HEK293T (cell line): ENCODE measurements around the gene ESD.

Experiments used
- CTCF ChIA-PET: fragments of 350-600 bp; formaldehyde crosslinking; extraction: SDS; loops from one replicate; lab custom pipeline; 2021; ENCODE audit warnings: antibody characterized with exemption, inconsistent platforms; lab: Yijun Ruan, JAX
- POLR2A ChIA-PET: fragments of 350-600 bp; formaldehyde crosslinking; extraction: SDS; loops from one replicate; lab custom pipeline; 2020; ENCODE audit warnings: antibody characterized with exemption, inconsistent platforms; lab: Yijun Ruan, JAX
- DNase-seq: peaks from one replicate; pipeline ENCODE4 v3.0.0; 2012; ENCODE audit warnings: mixed read lengths; ENCODE audit errors: extremely low spot score
- ARNT ChIP-seq: fragments of 450-650 bp; IDR thresholded peaks from 2 replicates; pipeline ENCODE4 v1.6.1; 2017; ENCODE audit warnings: mild to moderate bottlenecking
- BHLHE40 ChIP-seq: fragments of 450-650 bp; IDR thresholded peaks from 2 replicates; pipeline ENCODE4 v1.6.1; 2016; ENCODE audit warnings: mild to moderate bottlenecking, moderate library complexity, borderline replicate concordance
- CTBP1 ChIP-seq: fragments of 450-650 bp; IDR thresholded peaks from 2 replicates; pipeline ENCODE4 v1.6.1; 2016; ENCODE audit warnings: borderline replicate concordance
- ELF4 ChIP-seq: fragments of 450-650 bp; IDR thresholded peaks from 2 replicates; pipeline ENCODE4 v1.6.1; 2017; ENCODE audit warnings: antibody characterized with exemption
- FOXA1 ChIP-seq: fragments of 450-650 bp; IDR thresholded peaks from 2 replicates; pipeline ENCODE4 v1.6.1; 2016; ENCODE audit warnings: mild to moderate bottlenecking
- FOXK2 ChIP-seq: fragments of 450-650 bp; IDR thresholded peaks from 2 replicates; pipeline ENCODE4 v1.6.1; 2016; ENCODE audit warnings: mild to moderate bottlenecking
- FOXM1 ChIP-seq: fragments of 450-650 bp; IDR thresholded peaks from 2 replicates; pipeline ENCODE4 v1.6.1; 2017; ENCODE audit warnings: mild to moderate bottlenecking, borderline replicate concordance
- HDGF ChIP-seq: fragments of 450-650 bp; IDR thresholded peaks from 2 replicates; pipeline ENCODE4 v1.6.1; 2017; ENCODE audit warnings: antibody characterized with exemption, borderline replicate concordance
- L3MBTL2 ChIP-seq: fragments of 450-650 bp; conservative IDR thresholded peaks from 2 replicates; pipeline ENCODE4 v1.6.1; 2016; ENCODE audit warnings: mild to moderate bottlenecking
- LEF1 ChIP-seq: fragments of 450-650 bp; IDR thresholded peaks from 2 replicates; pipeline ENCODE4 v1.6.1; 2017; ENCODE audit warnings: mild to moderate bottlenecking, borderline replicate concordance
- NFRKB ChIP-seq: fragments of 450-650 bp; IDR thresholded peaks from 2 replicates; pipeline ENCODE4 v1.6.1; 2016; ENCODE audit warnings: mild to moderate bottlenecking, moderate library complexity
- SP1 ChIP-seq: fragments of 450-650 bp; IDR thresholded peaks from 2 replicates; pipeline ENCODE4 v1.6.1; 2017
- SUZ12 ChIP-seq: fragments of 450-650 bp; IDR thresholded peaks from 2 replicates; pipeline ENCODE4 v1.6.1; 2016; ENCODE audit warnings: mild to moderate bottlenecking
- TARDBP ChIP-seq: fragments of 450-650 bp; IDR thresholded peaks from 2 replicates; pipeline ENCODE4 v1.6.1; 2016
- ZNF384 ChIP-seq: fragments of 450-650 bp; IDR thresholded peaks from 2 replicates; pipeline ENCODE4 v1.6.1; 2016
- TF ChIP-seq, protein P1 (sequence below): fragments of 450-650 bp; IDR thresholded peaks from 2 replicates; pipeline ENCODE4 v1.6.1; 2016

Gene ESD

DNA sequence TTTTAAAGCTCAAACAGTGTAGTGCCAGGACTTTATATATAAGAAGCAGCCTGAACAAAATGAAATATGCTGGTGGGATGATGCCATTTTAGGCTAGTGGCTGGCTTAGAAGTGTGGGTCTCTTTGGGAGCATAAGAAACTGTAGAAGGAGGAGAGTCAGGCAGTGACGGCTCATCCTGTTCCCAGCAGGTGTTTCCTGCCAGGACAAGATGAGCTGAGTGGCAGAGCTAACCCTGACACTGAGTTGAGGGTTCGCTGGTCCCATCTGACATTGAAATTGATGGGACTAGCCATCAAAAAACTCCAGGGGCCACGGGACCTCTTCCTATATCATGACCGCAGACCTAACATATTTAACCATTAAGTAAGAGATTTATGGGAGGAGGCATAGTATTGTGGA, 51.3 kb downstream of the ESD start:
- no peak for DNase-seq
- ChIA-PET CTCF (no interaction called here), POLR2A (no interaction called here)
- TF ChIP-seq SUZ12 = no peak
- no peak for TF ChIP-seq HDGF
- TF ChIP-seq, protein P1, sequence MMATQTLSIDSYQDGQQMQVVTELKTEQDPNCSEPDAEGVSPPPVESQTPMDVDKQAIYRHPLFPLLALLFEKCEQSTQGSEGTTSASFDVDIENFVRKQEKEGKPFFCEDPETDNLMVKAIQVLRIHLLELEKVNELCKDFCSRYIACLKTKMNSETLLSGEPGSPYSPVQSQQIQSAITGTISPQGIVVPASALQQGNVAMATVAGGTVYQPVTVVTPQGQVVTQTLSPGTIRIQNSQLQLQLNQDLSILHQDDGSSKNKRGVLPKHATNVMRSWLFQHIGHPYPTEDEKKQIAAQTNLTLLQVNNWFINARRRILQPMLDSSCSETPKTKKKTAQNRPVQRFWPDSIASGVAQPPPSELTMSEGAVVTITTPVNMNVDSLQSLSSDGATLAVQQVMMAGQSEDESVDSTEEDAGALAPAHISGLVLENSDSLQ = no peak
- no peak for TF ChIP-seq L3MBTL2
- no peak for TF ChIP-seq ARNT
- no peak for TF ChIP-seq FOXK2
- no peak for TF ChIP-seq NFRKB
- no peak for TF ChIP-seq SP1
- TF ChIP-seq ELF4 = no peak
- TF ChIP-seq BHLHE40 = no peak
- no peak for TF ChIP-seq CTBP1
- TF ChIP-seq FOXM1 = no peak
- TF ChIP-seq LEF1 = no peak

DNA sequence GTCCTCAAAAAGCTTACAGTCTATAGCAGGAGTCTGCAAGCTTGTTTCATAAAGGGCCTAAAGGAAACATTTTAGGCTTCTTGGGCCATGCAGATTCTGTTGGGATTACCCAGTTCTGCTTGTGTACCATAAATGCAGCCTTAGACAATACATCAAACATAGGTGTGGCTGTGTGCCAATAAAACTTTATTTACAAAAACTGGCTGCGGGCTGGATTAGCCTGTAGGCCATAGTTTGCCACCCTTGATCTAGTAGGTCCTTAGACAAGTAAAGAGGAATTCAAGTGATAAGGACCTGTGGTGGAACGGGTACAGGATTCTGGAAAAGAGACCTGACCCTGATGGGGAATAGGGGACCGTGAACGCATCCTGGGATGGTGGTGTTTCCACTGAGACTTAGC, 51.9 kb downstream of the ESD start:
- TF ChIP-seq LEF1 = no peak
- no peak for TF ChIP-seq SUZ12
- TF ChIP-seq L3MBTL2 = no peak
- TF ChIP-seq FOXA1 = no peak
- TF ChIP-seq, protein P1 = no peak
- no peak for TF ChIP-seq ARNT
- no peak for TF ChIP-seq ZNF384
- no peak for TF ChIP-seq FOXK2
- no peak for TF ChIP-seq TARDBP
- no peak for TF ChIP-seq HDGF
- no peak for TF ChIP-seq SP1
- TF ChIP-seq CTBP1 = no peak
- TF ChIP-seq FOXM1 = no peak
- POLR2A ChIA-PET = no interaction called here
- CTCF ChIA-PET = no interaction called here

DNA sequence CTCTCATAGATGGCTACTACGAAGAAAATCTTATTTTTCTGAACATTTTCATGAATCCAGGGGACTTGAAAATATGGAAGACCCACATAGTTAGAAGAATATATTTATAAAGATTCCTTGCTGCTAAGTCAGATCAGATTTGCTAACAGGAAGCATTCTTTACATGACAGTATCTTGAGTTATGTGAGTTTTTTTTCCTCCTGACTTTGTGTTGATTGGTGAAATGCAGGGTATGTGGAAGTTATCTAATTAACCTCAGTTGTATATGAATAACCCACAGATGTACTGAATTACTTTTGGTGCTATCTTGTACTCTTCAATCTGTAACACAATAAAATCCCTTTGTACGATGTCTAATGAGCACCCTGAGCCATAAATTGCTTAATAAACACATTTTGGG, 53.8 kb downstream of the ESD start:
- ChIA-PET POLR2A (no interaction called here), CTCF (no interaction called here)
- DNase-seq = no peak
- TF ChIP-seq L3MBTL2 (no peak), SP1 (no peak), FOXM1 (no peak), LEF1 (no peak), ARNT (no peak), NFRKB (no peak), FOXK2 (no peak), ZNF384 (no peak), FOXA1 (no peak), HDGF (no peak), ELF4 (no peak), BHLHE40 (no peak), CTBP1 (no peak), SUZ12 (no peak)

More for the DNA sequence above, 51.9 kb downstream of the ESD start:
- no peak for DNase-seq

DNA sequence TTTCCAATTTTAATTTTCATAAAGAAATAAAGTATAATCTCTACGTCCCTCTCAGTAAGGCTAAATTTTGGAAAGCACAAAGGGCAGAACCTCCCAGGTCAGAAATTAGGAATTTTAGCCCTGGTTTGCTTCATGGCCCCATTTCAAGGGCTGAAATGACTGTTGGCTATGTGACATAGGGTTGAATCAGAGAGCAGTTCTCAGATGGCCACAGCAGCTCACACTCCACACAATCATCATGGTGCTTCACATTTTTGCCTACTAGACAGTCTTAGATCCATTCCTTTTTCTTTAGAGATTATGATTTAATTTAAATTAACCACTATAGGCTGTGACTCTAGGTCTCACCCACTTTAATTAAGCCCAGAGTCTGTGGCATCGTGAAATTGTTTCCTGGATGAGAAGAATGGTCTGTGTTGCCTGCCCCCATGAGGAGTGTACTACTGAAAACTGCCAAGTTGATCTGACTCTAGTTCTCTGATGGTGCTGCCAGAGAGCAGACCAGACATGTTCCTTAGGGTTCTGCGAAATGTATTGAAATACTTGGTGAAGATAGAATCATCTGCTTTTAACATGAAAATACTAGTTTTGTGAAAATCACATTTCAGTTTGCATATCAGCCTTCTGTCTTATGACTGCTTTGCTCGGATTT, 57.4 kb downstream of the ESD start:
- POLR2A ChIA-PET = no interaction called here
- CTCF ChIA-PET = no interaction called here
- DNase-seq = no peak
- TF ChIP-seq LEF1 (no peak), ELF4 (no peak), FOXM1 (no peak), SP1 (no peak), NFRKB (no peak), BHLHE40 (no peak), HDGF (no peak), ZNF384 (no peak), L3MBTL2 (no peak), TARDBP (no peak), FOXA1 (no peak), FOXK2 (no peak)

DNA sequence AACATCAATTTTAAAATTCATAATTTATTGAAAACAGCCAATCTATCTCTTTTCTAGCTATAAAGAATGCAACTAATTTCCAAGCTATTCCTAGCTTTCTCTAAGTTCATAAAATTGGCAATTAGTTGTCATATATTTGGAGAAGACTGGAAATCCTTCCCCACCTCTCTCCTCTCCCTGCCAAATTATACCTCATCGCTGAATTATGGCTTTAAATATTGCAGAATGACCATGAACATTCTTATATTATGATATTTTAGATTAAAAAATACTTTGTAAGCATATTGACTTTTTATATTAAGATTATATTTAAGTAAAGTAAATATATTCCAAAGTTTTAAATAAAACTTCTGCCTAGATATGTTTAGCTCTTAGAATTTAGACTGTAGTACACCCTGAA, 58.2 kb downstream of the ESD start:
- CTCF ChIA-PET = no interaction called here
- TF ChIP-seq ELF4 = no peak
- TF ChIP-seq NFRKB = no peak
- TF ChIP-seq CTBP1 = no peak
- no peak for TF ChIP-seq TARDBP
- no peak for TF ChIP-seq SUZ12
- TF ChIP-seq ARNT = no peak
- TF ChIP-seq L3MBTL2 = no peak
- no peak for TF ChIP-seq LEF1
- no peak for TF ChIP-seq BHLHE40
- no peak for TF ChIP-seq HDGF
- TF ChIP-seq ZNF384 = no peak
- TF ChIP-seq, protein P1 = no peak
- no peak for TF ChIP-seq FOXK2
- TF ChIP-seq FOXA1 = no peak
- TF ChIP-seq SP1 = no peak
- no peak for TF ChIP-seq FOXM1
- POLR2A ChIA-PET = no interaction called here
- DNase-seq = no peak

DNA sequence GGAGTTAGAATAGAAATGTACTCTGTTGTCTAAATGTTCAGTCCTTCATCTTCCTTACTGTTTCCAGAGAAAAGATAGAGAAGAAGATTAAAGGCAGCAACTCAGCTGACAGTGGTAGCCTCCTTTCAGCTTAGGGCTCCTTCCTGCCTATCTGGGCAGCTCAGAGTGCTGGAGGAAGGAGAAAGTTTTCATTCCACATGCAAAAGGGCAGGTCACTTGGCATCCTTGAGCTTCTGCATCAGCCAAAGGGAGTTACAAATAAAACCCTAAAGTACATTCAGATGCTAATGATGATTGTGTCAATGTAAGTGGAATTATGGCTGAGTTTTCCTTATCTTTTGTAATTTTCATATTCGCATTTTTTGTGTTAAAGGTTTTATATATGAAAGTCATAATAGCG, 58.9 kb downstream of the ESD start:
- TF ChIP-seq TARDBP = no peak
- no peak for TF ChIP-seq LEF1
- no peak for TF ChIP-seq ZNF384
- no peak for TF ChIP-seq CTBP1
- TF ChIP-seq FOXA1 = no peak
- TF ChIP-seq NFRKB = no peak
- no peak for TF ChIP-seq FOXK2
- TF ChIP-seq, protein P1 = no peak
- no peak for TF ChIP-seq HDGF
- TF ChIP-seq L3MBTL2 = no peak
- no peak for TF ChIP-seq ARNT
- CTCF ChIA-PET = no interaction called here
- no peak for DNase-seq
- POLR2A ChIA-PET = interaction anchor here (0.5 kb wide), 1 partner anchor 63 kb away, joined by 3 read pairs; no protein-coding TSS in a partner anchor
